EH (cell line): Measurements from ENCODE around the gene ZNF672.
"Not testable (repeated sequence)": the region's sequence is repeated elsewhere in the genome, so short reads cannot be mapped to it uniquely, and the experiment has no call there.

Experiments
- DNase-seq: peaks from one replicate; pipeline ENCODE4 v3.0.0-alpha.2; 2015; ENCODE audit warnings: low read depth

The ZNF672 gene

GRCh38 chr1:248813546-248813945, 24.5 kb upstream of the ZNF672 start:
- DNase-seq: no peak

GRCh38 chr1:248814351-248814750, 23.7 kb upstream of the ZNF672 start:
- no peak for DNase-seq

DNA sequence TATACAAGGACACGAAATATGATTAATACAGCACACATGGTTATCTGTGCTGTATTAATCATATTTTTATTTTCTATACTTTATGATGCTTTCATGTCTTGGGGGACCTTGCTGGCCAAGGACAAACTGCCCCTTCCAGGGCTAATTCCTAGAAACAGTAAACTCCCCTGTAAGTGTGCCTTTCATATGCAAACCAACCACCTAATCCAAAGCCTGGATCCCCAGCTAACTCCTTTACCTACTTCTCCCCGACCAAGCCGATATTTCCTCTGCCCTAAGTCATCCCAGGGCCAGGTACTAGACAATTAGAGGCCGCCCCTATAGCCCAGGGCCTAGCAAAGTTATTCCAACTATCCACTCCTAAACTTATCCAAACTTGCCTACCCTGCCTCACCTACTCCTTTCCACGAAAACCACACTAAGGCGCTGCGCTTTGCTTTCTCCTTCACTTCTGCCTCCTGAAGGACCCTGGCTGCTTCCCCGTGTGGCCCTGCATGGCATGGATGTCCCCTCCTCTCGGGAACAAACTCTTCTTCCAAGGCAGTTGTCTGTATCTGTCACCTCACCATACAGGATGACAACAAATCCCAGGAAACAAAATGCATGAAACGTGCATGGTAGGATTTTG, 22.5 kb upstream of the ZNF672 start:
- no peak for DNase-seq

DNA sequence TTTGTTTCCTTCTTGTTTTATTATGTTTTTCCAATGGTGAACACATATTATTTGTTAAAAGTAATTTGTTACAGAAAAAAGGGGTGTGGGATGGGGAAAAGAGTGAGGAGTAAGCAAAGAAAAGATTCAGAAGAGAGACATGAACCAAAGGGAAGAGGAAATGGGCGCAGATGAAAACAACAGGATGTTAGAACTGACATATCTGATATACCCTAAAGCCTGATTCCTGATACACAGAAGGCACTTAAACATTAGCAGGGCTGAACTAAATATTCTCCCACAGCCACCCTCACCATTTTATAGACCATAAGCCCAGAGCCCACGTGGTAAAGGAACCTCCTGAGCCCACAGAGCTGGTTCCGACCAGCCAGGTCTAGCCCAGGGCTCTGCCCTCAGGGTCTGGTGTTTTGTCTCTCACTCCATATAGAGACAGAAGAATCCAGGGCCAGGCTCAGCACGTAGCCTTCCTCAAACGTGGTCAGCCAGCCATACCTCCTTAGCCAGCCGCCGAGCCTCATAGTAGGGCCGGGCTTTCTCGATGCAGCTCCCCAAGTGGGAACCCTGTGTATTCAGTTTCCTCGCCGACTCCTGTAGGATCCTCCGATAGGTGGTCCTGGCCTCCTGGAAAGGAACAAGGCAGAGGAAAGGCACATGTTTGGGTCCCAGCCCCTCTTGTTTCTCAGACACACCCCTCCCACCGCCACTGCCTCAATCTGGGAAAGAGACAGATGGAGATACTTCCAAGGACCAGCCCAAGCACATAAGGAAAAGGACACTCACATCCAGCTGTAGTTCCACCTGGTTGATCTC, 21.8 kb upstream of the ZNF672 start:
- DNase-seq: no peak

GRCh38 chr1:248817065-248817464, 21.0 kb upstream of the ZNF672 start:
- no peak for DNase-seq

GRCh38 chr1:248818505-248819374, 19.3 kb upstream of the ZNF672 start:
- no peak for DNase-seq

GRCh38 chr1:248820041-248820585, 17.9 kb upstream of the ZNF672 start:
- no peak for DNase-seq

GRCh38 chr1:248821101-248821500, 16.9 kb upstream of the ZNF672 start:
- DNase-seq: peak; percentile 97

- DNase-seq: no peak
Measured at GRCh38 chr1:248821641-248822040, 16.4 kb upstream of the ZNF672 start.

DNA sequence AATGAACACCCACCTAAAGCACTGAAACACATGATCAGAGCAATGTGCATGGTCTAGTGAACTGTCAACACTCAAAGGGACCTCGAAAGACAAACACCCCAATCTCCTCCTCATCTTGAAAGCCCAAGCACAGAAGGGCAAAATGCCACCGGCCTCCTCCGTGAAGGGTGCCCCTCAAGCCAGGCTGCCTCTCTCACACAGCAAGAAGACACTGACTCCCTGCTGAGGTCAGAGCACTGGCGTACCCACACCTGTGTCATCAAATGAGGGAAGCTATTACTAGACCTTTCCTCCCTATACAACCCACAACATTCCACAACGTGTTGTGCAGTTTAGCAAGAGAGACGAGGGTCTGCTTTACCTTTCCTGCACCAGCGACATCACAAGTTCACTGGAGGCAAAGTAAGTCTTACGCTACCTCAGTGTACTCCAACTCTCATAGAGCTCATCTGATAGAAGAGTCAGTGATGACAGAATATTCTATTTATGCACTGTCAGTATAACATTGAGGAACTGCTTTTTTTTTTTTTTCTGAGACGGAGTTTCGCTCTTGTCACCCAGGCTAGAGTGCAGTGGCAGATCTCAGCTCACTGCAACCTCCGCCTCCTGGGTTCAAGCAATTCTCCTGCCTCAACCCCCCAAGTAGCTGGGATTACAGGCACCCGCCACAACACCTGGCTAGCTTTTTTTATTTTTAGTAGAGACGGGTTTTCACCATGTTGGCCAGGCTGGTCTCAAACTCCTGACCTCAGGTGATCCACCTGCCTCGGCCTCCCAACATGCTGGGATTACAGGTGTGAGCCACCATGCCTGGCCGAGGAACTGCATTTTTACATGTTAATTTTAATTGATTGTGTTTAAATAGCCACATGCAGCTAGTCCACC, 15.6 kb upstream of the ZNF672 start:
- no peak for DNase-seq

GRCh38 chr1:248823517-248824001, 14.5 kb upstream of the ZNF672 start:
- peak; percentile 89 for DNase-seq

DNA sequence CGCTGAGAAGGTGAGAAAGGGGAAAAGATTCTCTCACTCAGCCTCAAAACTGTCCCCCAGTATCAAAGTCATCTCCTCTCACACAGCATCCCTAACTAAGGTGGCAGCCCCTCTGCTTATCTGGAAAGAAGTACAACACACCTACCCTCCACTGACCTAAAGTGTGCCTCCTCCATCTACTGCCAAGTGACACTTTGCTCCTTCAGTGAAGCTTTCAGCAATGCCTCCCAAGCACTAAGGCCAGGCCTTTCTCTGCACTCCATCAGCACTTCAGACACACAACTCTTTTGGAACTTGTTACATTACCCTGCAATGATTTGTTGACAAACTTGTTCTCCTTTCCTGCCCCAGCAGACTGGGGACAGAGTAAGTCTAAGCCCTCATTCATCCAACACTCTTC, 13.7 kb upstream of the ZNF672 start:
- no peak for DNase-seq

DNA sequence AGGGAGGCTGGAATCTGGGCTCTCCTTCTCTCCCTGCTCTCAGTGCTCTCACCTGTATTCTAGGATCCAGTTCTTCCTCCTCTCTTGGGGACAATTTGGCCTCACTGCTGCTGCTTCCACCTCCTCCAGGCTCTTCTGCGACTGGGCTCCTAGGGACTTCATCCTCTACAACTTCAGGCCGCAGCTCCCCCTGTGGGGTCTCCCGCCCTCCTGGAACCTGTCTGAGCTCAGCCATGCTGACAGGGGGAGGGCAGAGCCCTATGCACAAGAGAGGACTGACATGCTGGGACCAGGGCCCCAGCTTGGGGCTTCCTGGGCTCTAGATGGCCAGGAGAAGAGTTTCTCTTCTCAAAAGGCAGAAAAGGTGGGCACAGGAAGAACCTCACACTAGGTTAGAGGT, 13.3 kb upstream of the ZNF672 start:
- DNase-seq: no peak

GRCh38 chr1:248825136-248825535, 12.9 kb upstream of the ZNF672 start:
- DNase-seq: no peak

DNA sequence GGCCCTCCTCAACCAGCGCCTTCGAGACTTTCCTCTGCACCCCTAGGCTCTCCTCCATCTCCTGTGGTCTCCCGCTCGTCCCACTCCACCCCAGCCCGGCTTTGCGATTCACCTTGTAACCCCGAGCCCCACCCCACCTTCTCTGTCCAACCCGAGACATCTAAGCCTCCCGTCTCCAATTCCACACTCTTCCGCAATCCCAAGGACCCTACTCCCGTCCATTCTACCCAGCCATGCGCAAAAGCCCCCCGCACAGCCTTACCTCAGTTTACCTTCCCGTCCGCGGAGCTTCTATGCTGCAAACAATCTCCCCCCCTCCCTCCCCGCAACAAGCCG, 12.5 kb upstream of the ZNF672 start:
- DNase-seq: no peak

GRCh38 chr1:248825909-248826760, 11.9 kb upstream of the ZNF672 start, which contains the start of gene SH3BP5L:
Gene SH3BP5L (minus strand): TSS chr1:248825915. CDS start chr1:248824935, 980 bp downstream.
- DNase-seq: peak; percentile 97

- DNase-seq: peak; percentile 78
Measured at GRCh38 chr1:248828845-248829244, 9.2 kb upstream of the ZNF672 start.

- DNase-seq: not testable (repeated sequence)
Measured at GRCh38 chr1:248830718-248831017, 7.4 kb upstream of the ZNF672 start.

- DNase-seq: no peak
Measured at GRCh38 chr1:248831842-248832241, 6.2 kb upstream of the ZNF672 start.

GRCh38 chr1:248834343-248834940, 3.6 kb upstream of the ZNF672 start:
- no peak for DNase-seq
